ENCODE results near the gene MTA3. TPM values are rescaled to one million over a fixed set of nuclear protein-coding genes. Genes with fewer than 3 reads are reported as not detected.

MTA3 gene
- total and polyA plus RNA-seq, 2 donors (not counting 1 experiment from before 2014, with no cell fraction given) = 13.4 to 33.2 TPM

- Histone ChIP-seq H3K4me1 (ENCODE audit: control insufficient read depth in 2 of 2, insufficient read depth in 2 of 2, low read length in 2 of 2) (no peaks in the 10 kb centered on the region), H2AFZ (ENCODE audit: insufficient read depth, low read depth, low read length, poor library complexity, severe bottlenecking) (no peak overlapping the region), H3K79me2 (ENCODE audit: control insufficient read depth, insufficient read depth, low read length) (no peaks in the 10 kb centered on the region), H3K4me3 (ENCODE audit: control extremely low read depth in 1 of 5, extremely low read depth in 1 of 5, insufficient read depth in 1 of 5, low read depth in 2 of 5, low read length in 4 of 5) (no peak overlapping the region), H3K27me3 (replicated peaks in 1 of 4; ENCODE audit: control extremely low read depth in 1 of 4, control insufficient read depth in 3 of 4, insufficient read depth in 4 of 4, low read length in 3 of 4) (no peaks in the 10 kb centered on the region), H3K9ac (ENCODE audit: low read length) (no peak overlapping the region), H3K4me2 (replicated peaks; ENCODE audit: low read depth, low read length, poor library complexity, severe bottlenecking) (no peak overlapping the region), H3K9me3 (ENCODE audit: control extremely low read depth in 1 of 3, control insufficient read depth in 2 of 3, insufficient read depth in 1 of 3, low read length in 2 of 3) (no peaks in the 10 kb centered on the region), H3K36me3 (replicated peaks in 1 of 2; ENCODE audit: control extremely low read depth in 1 of 2, control insufficient read depth in 1 of 2, extremely low read depth in 1 of 2, insufficient read depth in 2 of 2, low read length in 1 of 2) (peaks cover 0 to 2% of the 10 kb centered on the region in 2 experiments), H4K20me1 (ENCODE audit: control insufficient read depth, insufficient read depth, low read length, poor library complexity, severe bottlenecking) (no peaks in the 10 kb centered on the region), H3K27ac (ENCODE audit: low read length in 2 of 2) (no peak overlapping the region)
- Mint-ChIP-seq H3K4me1 (no peaks in the 10 kb centered on the region), H3K4me3 (no peak overlapping the region), H3K27ac (no peak overlapping the region), H3K27me3 (no peaks in the 10 kb centered on the region), H3K9me3 (ENCODE audit: insufficient read depth) (no peaks in the 10 kb centered on the region)
- DNase-seq = no peak
- no peak for ATAC-seq (ENCODE audit: low read depth)
- POLR2A ChIA-PET = no interaction called here
- intact Hi-C loops (cut with micrococcal nuclease) = loop anchor here (10.0 kb wide), 1 partner anchor 826 kb away; no protein-coding TSS in a partner anchor
- CTCF ChIA-PET = no interaction called here
- TF ChIP-seq, protein P1, sequence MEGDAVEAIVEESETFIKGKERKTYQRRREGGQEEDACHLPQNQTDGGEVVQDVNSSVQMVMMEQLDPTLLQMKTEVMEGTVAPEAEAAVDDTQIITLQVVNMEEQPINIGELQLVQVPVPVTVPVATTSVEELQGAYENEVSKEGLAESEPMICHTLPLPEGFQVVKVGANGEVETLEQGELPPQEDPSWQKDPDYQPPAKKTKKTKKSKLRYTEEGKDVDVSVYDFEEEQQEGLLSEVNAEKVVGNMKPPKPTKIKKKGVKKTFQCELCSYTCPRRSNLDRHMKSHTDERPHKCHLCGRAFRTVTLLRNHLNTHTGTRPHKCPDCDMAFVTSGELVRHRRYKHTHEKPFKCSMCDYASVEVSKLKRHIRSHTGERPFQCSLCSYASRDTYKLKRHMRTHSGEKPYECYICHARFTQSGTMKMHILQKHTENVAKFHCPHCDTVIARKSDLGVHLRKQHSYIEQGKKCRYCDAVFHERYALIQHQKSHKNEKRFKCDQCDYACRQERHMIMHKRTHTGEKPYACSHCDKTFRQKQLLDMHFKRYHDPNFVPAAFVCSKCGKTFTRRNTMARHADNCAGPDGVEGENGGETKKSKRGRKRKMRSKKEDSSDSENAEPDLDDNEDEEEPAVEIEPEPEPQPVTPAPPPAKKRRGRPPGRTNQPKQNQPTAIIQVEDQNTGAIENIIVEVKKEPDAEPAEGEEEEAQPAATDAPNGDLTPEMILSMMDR (IDR thresholded peaks at IDR 0.05) = no peak
- TF ChIP-seq EZH2 (IDR thresholded peaks at IDR 0.05; ENCODE audit: borderline replicate concordance, insufficient read depth, low read depth, low read length, poor library complexity, severe bottlenecking) = no peak
- WGBS (ENCODE audit: insufficient coverage) = 100% methylated on average over 2 of the region's 4 CpGs
Observed at GRCh38 chr2:42698940-42699339, 130.5 kb downstream of the MTA3 start.

- Histone ChIP-seq H3K79me2 (ENCODE audit: control insufficient read depth, insufficient read depth, low read length) (no peaks in the 10 kb centered on the region), H3K4me1 (ENCODE audit: control insufficient read depth in 2 of 2, insufficient read depth in 2 of 2, low read length in 2 of 2) (no peaks in the 10 kb centered on the region), H4K20me1 (ENCODE audit: control insufficient read depth, insufficient read depth, low read length, poor library complexity, severe bottlenecking) (no peaks in the 10 kb centered on the region), H3K4me2 (replicated peaks; ENCODE audit: low read depth, low read length, poor library complexity, severe bottlenecking) (no peak overlapping the region), H3K27me3 (replicated peaks in 1 of 4; ENCODE audit: control extremely low read depth in 1 of 4, control insufficient read depth in 3 of 4, insufficient read depth in 4 of 4, low read length in 3 of 4) (no peaks in the 10 kb centered on the region), H3K9me3 (ENCODE audit: control extremely low read depth in 1 of 3, control insufficient read depth in 2 of 3, insufficient read depth in 1 of 3, low read length in 2 of 3) (no peaks in the 10 kb centered on the region), H3K36me3 (replicated peaks in 1 of 2; ENCODE audit: control extremely low read depth in 1 of 2, control insufficient read depth in 1 of 2, extremely low read depth in 1 of 2, insufficient read depth in 2 of 2, low read length in 1 of 2) (peaks cover 7 to 15% of the 10 kb centered on the region in 2 experiments), H3K4me3 (ENCODE audit: control extremely low read depth in 1 of 5, extremely low read depth in 1 of 5, insufficient read depth in 1 of 5, low read depth in 2 of 5, low read length in 4 of 5) (no peak overlapping the region), H2AFZ (ENCODE audit: insufficient read depth, low read depth, low read length, poor library complexity, severe bottlenecking) (no peak overlapping the region), H3K27ac (ENCODE audit: low read length in 2 of 2) (no peak overlapping the region), H3K9ac (ENCODE audit: low read length) (no peak overlapping the region)
- Mint-ChIP-seq H3K9me3 (ENCODE audit: insufficient read depth) (no peaks in the 10 kb centered on the region), H3K4me3 (no peak overlapping the region), H3K27ac (no peak overlapping the region), H3K4me1 (no peaks in the 10 kb centered on the region), H3K27me3 (no peaks in the 10 kb centered on the region)
- TF ChIP-seq EZH2 (IDR thresholded peaks at IDR 0.05; ENCODE audit: borderline replicate concordance, insufficient read depth, low read depth, low read length, poor library complexity, severe bottlenecking) = no peak
- TF ChIP-seq, protein P1 (IDR thresholded peaks at IDR 0.05) = no peak
- ATAC-seq (ENCODE audit: low read depth) (no peak), DNase-seq (no peak)
- POLR2A ChIA-PET = interaction anchor here (0.7 kb wide), 1 partner anchor 55 kb away, joined by 5 read pairs; no protein-coding TSS in a partner anchor
- WGBS (ENCODE audit: insufficient coverage) = 100% methylated on average over 1 of the region's 3 CpGs
- intact Hi-C loops (cut with micrococcal nuclease) = no loop called here
- CTCF ChIA-PET = no interaction called here
Observed at GRCh38 chr2:42706836-42707235, 138.4 kb downstream of the MTA3 start.

All from B cell (primary cell).